Measurements from ENCODE around the gene ZSWIM1. TPM values are rescaled to one million over a fixed set of nuclear protein-coding genes. Genes with fewer than 3 reads are reported as not detected.
A peak's percentile ranks its signal among the peaks of the same experiment; 100 is the strongest.

The ZSWIM1 gene
- total and polyA plus RNA-seq, 2 of the 8 experiments (the other 6 are each of a cell fraction or from before 2014, with no cell fraction given): 14.1 to 15.6 TPM

DNA sequence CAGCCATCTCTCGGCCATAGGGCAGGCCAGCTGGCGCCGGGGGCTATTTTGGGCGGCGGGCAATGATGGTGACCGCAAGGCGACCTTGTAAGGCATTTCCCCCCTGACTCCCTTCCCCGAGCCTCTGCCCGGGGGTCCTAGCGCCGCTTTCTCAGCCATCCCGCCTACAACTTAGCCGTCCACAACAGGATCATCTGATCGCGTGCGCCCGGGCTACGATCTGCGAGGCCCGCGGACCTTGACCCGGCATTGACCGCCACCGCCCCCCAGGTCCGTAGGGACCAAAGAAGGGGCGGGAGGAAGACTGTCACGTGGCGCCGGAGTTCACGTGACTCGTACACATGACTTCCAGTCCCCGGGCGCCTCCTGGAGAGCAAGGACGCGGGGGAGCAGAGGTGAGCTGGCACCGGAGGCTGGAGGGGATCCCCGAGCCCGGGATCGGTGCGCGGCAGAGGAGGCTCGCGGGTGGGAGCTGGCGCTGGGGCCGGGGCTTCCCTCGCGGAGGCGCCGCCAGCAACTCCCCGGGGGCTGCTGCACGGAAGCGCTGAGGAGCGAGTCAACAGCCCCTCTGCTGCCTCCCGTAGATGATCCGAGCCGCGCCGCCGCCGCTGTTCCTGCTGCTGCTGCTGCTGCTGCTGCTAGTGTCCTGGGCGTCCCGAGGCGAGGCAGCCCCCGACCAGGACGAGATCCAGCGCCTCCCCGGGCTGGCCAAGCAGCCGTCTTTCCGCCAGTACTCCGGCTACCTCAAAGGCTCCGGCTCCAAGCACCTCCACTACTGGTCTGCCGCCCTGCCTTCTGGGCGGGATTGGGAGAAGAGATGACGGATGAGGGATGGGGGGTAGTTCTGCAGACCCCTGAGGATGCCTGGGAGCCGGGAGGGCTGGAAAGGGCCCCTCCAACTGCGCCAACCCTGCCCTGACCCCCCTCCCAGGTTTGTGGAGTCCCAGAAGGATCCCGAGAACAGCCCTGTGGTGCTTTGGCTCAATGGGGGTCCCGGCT, 10.3 kb downstream of the ZSWIM1 start, which contains the start of the genes CTSA and NEURL2 (continued):
- TF ChIP-seq RAD21 (IDR thresholded peaks at IDR 0.05 in 1 of 2, conservative IDR thresholded peaks at IDR 0.05 in 1 of 2; ENCODE audit: low read depth in 2 of 2, low read length in 2 of 2): peak in 1 of 2 experiments; percentile 1; a peak in 1 of 4 replicates
- peak; percentile 43; the same call in 1 of the 2 replicates for TF ChIP-seq GTF2F1 (IDR thresholded peaks at IDR 0.05; ENCODE audit: borderline replicate concordance, low read depth, low read length)
- 0 out of 2 replicates have a peak, but pooled peaks have one; percentile 55 for TF ChIP-seq FOSL1 (IDR thresholded peaks at IDR 0.05; ENCODE audit: insufficient read depth, low read depth, low read length)
- peak; percentile 93 for TF ChIP-seq RXRA (IDR thresholded peaks at IDR 0.05; ENCODE audit: insufficient read depth, low read depth, low read length)
- TF ChIP-seq POLR2A (IDR thresholded peaks at IDR 0.05; ENCODE audit: control extremely low read depth in 1 of 2, low read depth in 2 of 2, low read length in 2 of 2): peak; percentile 43 to 69
- TF ChIP-seq SIRT6 (IDR thresholded peaks at IDR 0.05; ENCODE audit: low read length): no peak
- TF ChIP-seq TEAD4 (IDR thresholded peaks at IDR 0.05; ENCODE audit: low read depth, low read length): no peak
- TF ChIP-seq KDM5A (IDR thresholded peaks at IDR 0.05; ENCODE audit: low read length): peak; percentile 95
- TF ChIP-seq SAP30 (IDR thresholded peaks at IDR 0.05; ENCODE audit: insufficient read depth, insufficient replicate concordance, low read length): no peak
- TF ChIP-seq SP4 (IDR thresholded peaks at IDR 0.05; ENCODE audit: low read length): peak; percentile 99
- TF ChIP-seq, protein P1, sequence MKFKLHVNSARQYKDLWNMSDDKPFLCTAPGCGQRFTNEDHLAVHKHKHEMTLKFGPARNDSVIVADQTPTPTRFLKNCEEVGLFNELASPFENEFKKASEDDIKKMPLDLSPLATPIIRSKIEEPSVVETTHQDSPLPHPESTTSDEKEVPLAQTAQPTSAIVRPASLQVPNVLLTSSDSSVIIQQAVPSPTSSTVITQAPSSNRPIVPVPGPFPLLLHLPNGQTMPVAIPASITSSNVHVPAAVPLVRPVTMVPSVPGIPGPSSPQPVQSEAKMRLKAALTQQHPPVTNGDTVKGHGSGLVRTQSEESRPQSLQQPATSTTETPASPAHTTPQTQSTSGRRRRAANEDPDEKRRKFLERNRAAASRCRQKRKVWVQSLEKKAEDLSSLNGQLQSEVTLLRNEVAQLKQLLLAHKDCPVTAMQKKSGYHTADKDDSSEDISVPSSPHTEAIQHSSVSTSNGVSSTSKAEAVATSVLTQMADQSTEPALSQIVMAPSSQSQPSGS (IDR thresholded peaks at IDR 0.05; ENCODE audit: low read length): peak; percentile 61; the same call in 1 of the 2 replicates
- TF ChIP-seq CHD2 (IDR thresholded peaks at IDR 0.05; ENCODE audit: low read length): peak; percentile 51; the same call in 1 of the 2 replicates
- peak; percentile 78 for TF ChIP-seq TAF1 (IDR thresholded peaks at IDR 0.05; ENCODE audit: low read depth, low read length)
- TF ChIP-seq RBBP5 (IDR thresholded peaks at IDR 0.05; ENCODE audit: borderline replicate concordance, low read depth, low read length): no peak
- TF ChIP-seq EGR1 (IDR thresholded peaks at IDR 0.05; ENCODE audit: borderline replicate concordance, low read depth, low read length): peak; percentile 63; the same call in 1 of the 2 replicates
- peak in 1 of 2 experiments; percentile 91; a peak in 2 of 3 replicates for TF ChIP-seq EP300 (IDR thresholded peaks at IDR 0.05; ENCODE audit: borderline replicate concordance in 1 of 2, low read depth in 2 of 2, low read length in 2 of 2)
- no peak for TF ChIP-seq CBX5 (IDR thresholded peaks at IDR 0.05; ENCODE audit: low read depth, low read length)
- TF ChIP-seq HDAC2 (IDR thresholded peaks at IDR 0.05; ENCODE audit: borderline replicate concordance in 1 of 2, low read depth in 2 of 2, low read length in 2 of 2): peak; percentile 9 to 86; a peak in 1 of 4 replicates
- peak; percentile 77 for TF ChIP-seq YY1 (IDR thresholded peaks at IDR 0.05; ENCODE audit: low read depth, low read length)
- TF ChIP-seq POU5F1 (IDR thresholded peaks at IDR 0.05; ENCODE audit: low read depth, low read length): no peak

Data from H1 (cell line).